ENCODE results near the gene MYADML2.

The MYADML2 gene

DNA sequence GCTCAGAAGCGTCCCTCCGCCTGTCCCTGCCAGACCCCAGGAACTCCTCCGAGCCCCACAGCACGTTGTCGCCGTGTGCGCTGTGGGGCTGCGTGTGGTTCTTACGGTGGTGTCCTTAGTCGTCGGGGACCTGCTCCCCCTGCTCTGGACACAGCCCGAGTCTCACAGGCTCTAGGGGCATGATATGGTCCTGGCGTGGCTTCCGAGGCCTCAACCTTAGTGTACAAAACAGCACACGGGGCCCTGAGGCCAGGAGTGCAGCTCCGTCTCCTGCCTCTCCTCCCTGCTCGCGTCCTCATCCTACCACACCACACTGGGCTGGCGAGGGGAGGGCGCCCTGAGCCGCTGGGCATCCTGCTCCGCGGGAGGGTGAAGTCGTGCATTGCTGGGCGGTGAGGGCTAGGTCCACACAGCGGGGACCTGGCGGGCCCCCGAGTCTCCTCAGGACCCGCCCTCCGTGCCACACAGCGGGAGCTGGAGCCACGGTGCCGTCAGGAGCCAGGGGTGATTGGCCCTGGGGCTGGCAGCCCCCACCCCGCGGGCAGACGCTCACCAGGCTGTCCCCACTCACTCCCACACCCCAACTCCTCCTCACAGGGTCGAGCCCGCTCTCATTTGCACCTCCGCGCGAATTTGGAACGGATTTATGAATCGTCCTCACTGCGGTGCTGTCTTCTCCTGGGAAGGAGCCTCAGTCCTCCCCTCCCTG is 18.3 kb downstream of the MYADML2 start:
- no peak for DNase-seq (ENCODE audit: low read depth)
- TF ChIP-seq, protein P1, sequence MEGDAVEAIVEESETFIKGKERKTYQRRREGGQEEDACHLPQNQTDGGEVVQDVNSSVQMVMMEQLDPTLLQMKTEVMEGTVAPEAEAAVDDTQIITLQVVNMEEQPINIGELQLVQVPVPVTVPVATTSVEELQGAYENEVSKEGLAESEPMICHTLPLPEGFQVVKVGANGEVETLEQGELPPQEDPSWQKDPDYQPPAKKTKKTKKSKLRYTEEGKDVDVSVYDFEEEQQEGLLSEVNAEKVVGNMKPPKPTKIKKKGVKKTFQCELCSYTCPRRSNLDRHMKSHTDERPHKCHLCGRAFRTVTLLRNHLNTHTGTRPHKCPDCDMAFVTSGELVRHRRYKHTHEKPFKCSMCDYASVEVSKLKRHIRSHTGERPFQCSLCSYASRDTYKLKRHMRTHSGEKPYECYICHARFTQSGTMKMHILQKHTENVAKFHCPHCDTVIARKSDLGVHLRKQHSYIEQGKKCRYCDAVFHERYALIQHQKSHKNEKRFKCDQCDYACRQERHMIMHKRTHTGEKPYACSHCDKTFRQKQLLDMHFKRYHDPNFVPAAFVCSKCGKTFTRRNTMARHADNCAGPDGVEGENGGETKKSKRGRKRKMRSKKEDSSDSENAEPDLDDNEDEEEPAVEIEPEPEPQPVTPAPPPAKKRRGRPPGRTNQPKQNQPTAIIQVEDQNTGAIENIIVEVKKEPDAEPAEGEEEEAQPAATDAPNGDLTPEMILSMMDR (IDR thresholded peaks at IDR 0.05; ENCODE audit: low read length, missing control alignments) = no peak
- H3K4me3 ChIP-seq (replicated peaks; ENCODE audit: low read depth, low read length) = peak overlapping the region; percentile 85

DNA sequence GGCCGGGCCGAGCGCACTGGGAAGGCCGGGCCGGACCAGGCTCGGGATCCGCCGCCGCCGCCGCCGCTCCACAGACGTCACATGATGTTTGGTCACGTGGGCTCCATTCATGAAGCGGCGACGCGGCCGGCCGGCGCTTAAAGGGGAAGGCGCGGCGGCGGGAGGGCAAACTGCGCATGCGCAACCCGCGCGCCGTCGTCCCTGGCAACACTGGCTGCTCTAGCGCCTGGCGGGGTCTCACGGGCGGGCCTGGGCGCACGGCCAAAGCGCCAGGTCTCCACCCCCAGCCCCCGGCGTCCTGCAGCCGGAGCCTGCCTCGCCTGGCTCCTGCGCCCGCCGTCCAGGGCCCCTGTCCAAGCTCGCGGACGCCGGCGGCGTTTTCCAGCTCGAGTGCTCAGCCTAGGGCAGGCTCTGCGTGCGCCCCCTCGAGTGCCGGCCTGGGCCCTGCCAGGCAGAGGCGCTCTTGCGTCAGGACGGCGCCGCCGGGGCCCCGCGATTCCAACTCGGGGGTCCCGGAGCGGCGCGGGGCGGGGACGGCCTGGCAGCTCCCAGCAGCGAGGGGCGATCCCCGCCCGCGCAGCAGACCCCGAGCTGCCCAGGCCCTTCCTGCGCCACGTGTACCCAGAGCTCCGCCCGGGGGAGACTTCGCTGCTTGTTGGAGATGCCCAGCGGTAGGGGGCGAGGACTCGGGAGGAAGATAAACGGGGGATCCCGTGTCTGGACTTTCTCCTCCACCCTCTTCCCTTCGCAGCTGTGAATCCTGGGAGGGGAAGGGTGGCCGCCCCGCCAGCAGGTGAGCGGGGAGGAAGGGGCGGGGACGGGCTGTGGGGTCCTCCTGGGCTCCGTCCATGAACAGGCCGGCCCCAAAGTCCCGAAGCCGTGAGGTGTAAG is 19.1 kb downstream of the MYADML2 start, which contains the start of gene MAFG:
MAFG (minus strand) TSS at position 83 of the 891 bp plus-strand sequence. CDS start 4,550 bp downstream, outside the sequence.
- TF ChIP-seq, protein P1 (IDR thresholded peaks at IDR 0.05; ENCODE audit: low read length, missing control alignments) = peak; percentile 0
- H3K4me3 ChIP-seq (replicated peaks; ENCODE audit: low read depth, low read length) = peak within 1 kb of the TSS; percentile 85
- peak; percentile 95 for DNase-seq (ENCODE audit: low read depth)

DNA sequence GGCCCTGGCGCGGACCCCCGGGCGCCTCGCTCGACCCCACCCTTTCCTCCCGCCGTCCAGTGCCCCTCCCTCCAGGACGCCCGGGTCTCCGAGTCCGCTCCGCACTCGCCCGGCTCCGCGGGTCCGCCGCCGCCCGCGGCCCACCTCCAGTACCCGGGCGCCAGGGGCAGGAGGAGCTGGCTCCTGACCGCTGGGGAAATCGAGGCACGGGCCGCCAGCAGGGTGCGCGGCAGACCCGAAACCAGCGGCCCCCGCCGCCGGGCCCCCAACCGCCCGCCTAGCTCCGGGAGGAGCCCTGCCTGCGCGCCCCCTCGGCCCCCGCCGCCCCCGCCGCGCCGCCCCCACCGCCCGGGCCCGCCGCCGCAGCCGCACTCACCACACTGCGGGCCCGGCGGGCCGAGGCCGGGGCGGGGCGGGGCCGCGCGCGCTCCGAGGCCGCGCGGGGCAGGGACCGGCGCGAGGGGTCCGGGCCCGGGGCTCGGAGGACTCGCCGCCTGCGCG is 19.8 kb downstream of the MYADML2 start:
- peak overlapping the region; percentile 85 for H3K4me3 ChIP-seq (replicated peaks; ENCODE audit: low read depth, low read length)
- DNase-seq (ENCODE audit: low read depth) = no peak
- TF ChIP-seq, protein P1 (IDR thresholded peaks at IDR 0.05; ENCODE audit: low read length, missing control alignments) = no peak

DNA sequence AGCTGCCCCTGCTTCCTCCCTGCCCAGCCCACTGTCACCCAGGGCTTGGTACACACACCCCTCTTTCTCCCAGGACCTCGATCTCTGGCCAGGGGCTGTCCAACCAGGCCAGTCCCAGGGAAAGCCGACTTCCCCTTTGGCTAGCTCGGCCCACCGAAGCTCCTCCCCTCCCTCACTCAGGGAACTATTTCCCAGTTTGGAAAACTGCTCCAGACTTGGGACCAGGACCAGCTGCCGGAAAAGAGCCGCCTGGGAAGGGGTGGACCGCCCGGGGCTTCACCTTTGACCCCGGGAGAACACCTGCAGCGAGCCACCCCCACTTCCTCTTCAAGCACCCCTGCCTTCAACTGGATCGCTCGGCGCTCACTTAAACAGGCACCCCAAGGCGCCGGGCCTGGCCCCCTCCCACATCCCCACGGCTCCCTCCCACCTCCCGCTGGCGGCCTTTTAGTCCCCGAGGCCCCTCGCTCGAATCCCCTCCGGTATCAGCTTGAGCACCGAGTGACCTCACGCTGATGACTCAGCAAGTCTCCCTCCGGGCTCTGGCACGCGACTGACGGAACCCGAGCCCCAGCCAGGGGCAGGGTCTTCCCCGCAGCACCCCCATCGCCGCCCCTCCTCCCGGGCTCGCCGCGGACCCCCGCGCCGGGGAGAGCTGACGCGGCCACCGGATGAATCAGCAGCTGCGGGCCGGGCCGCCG is 20.4 kb downstream of the MYADML2 start:
- peak; percentile 85 for DNase-seq (ENCODE audit: low read depth)
- TF ChIP-seq, protein P1 (IDR thresholded peaks at IDR 0.05; ENCODE audit: low read length, missing control alignments) = no peak
- peak overlapping the region; percentile 85 for H3K4me3 ChIP-seq (replicated peaks; ENCODE audit: low read depth, low read length)

DNA sequence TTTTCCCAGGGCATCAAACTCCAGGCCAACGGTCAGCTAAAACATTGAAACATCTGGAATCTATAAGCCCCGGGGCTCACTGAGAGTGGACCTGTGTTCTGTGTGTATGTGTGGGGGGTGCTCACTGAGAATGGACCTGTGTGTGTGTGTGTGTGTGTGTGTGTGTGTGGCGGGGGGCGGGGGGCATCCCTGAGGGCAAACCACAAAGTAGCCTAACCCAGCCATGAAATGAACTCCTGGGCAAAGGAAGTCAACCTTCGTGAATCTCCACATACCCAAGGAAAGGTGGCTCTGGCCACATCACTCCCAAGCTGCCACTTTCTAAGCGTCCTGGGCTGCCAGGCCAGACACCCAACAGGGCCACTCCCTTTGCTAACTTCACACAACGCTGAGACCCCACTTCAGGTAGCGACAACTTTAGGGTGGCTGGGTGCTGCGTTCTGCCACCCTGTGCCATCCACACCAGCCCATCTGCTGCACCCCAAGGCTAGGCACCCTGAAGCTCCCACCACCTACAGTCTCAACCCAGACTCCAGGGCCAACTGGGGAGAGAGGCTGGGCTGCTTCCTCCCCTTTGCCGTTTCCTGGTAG is 21.1 kb downstream of the MYADML2 start:
- TF ChIP-seq, protein P1 (IDR thresholded peaks at IDR 0.05; ENCODE audit: low read length, missing control alignments) = no peak
- H3K4me3 ChIP-seq (replicated peaks; ENCODE audit: low read depth, low read length) = peak overlapping the region; percentile 85
- DNase-seq (ENCODE audit: low read depth) = no peak
